ENCODE data around the gene NOS3.

DNA sequence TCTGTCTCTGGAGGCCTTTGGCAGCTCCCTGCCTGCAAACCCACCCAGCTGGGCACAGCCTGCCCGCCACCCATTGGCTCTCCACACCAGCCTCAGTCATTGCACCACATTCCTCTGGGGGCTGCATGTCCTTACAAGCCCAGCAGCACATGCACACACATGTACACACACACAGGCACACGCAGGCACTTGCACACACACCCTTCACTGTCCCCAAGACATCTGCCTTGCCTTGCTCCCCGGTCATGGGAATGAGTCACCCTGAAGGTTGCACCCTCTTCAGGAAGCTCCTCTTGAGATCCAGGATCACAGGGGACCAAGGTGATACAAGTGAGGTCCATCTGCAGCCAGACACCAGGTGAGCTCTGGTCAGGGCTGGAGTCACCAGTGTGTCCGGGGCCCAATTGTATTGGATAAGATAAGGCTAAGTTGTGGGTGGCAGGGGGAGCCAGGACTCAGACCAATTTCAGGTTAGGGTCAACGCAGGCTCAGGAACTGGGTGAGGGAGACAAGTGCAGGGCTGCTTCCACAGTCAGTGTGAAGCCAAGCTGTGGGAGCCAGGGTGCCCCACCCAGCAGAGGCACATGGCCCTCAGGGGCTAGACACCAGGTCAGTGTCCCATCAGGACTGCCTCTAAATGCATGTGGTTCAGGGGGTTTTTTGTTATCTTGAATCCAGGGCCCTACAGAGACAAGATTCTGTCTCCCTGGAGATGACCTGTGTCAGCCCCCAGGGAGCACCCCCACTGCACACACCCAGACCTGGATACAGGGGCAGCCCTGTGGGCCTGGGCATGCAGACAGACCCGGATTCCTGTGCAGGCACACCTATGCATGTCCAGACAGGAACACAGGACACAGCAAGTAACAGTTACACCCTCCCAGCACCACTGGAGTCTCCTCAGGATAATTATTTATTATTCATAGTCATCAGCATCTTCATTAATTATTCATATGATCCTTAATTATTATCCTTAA, 46.5 kb upstream of the NOS3 start:
- TF ChIP-seq, protein P1, sequence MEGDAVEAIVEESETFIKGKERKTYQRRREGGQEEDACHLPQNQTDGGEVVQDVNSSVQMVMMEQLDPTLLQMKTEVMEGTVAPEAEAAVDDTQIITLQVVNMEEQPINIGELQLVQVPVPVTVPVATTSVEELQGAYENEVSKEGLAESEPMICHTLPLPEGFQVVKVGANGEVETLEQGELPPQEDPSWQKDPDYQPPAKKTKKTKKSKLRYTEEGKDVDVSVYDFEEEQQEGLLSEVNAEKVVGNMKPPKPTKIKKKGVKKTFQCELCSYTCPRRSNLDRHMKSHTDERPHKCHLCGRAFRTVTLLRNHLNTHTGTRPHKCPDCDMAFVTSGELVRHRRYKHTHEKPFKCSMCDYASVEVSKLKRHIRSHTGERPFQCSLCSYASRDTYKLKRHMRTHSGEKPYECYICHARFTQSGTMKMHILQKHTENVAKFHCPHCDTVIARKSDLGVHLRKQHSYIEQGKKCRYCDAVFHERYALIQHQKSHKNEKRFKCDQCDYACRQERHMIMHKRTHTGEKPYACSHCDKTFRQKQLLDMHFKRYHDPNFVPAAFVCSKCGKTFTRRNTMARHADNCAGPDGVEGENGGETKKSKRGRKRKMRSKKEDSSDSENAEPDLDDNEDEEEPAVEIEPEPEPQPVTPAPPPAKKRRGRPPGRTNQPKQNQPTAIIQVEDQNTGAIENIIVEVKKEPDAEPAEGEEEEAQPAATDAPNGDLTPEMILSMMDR (IDR thresholded peaks at IDR 0.05 in 4 of 5, conservative IDR thresholded peaks at IDR 0.05 in 1 of 5): no peak
- no peak for TF ChIP-seq POLR2A (IDR thresholded peaks at IDR 0.05)
